Adrenal gland (tissue), 12 donors: Measurements from ENCODE around the gene HSD11B2. TPM values are rescaled to one million over a fixed set of nuclear protein-coding genes. Genes with fewer than 3 reads are reported as not detected.
A peak's percentile ranks its signal among the peaks of the same experiment; 100 is the strongest.

ENCODE experiments used
- DNase-seq, 7 donors: peaks; one replicate each; pipeline ENCODE4 v3.0.0-alpha.2; 2019 to 2020
- H3K27ac ChIP-seq, 5 donors: fragments of 200-600 bp; sonication (generic) in 4 of 5; 1 replicate in 3 of 5; 2 replicates in 2 of 5; pipeline versions ENCODE4 v1.5.1 to v1.8.0; 2016 to 2020; ENCODE audit warnings: mild to moderate bottlenecking in 1 of 5
- H3K27me3 ChIP-seq: fragments of 200-600 bp; 2 replicates; pipeline ENCODE4 v1.8.0; 2021
- H3K36me3 ChIP-seq, 2 donors: fragments of 200-600 bp; replicated peaks in 1 of 2; 1 replicate in 1 of 2; 2 replicates in 1 of 2; pipeline versions ENCODE4 v1.5.1 to v1.8.0; 2018 to 2022
- H3K4me1 ChIP-seq, 2 donors: fragments of 200-600 bp; replicated peaks in 1 of 2; 1 replicate in 1 of 2; 2 replicates in 1 of 2; pipeline versions ENCODE4 v1.5.1 to v1.8.0; 2018 to 2021
- H3K4me3 ChIP-seq, 4 donors: fragments of 200-600 bp; sonication (generic) in 3 of 4; one replicate each; pipeline ENCODE4 v1.5.1; 2016 to 2018
- H3K9me3 ChIP-seq, 3 donors: fragments of 200-600 bp; sonication (generic) in 1 of 3; replicated peaks in 1 of 3; 1 replicate in 2 of 3; 2 replicates in 1 of 3; pipeline versions ENCODE4 v1.5.1 to v1.8.0; 2016 to 2021
- CTCF ChIP-seq, 6 experiments: fragments of 450-650 bp in 4 of 6; fragments of 200-600 bp in 2 of 6; sonication (generic) in 1 of 6; IDR thresholded peaks; 1 replicate in 5 of 6; 2 replicates in 1 of 6; pipeline versions ENCODE4 v1.5.1 to v1.8.0; 2016 to 2021; ENCODE audit warnings: antibody characterized with exemption in 6 of 6, mild to moderate bottlenecking in 2 of 6, moderate library complexity in 1 of 6
- POLR2A ChIP-seq, 2 donors: fragments of 450-650 bp; IDR thresholded peaks; one replicate each; pipeline ENCODE4 v1.6.1; 2017; ENCODE audit warnings: antibody characterized with exemption in 2 of 2, mild to moderate bottlenecking in 2 of 2, moderate library complexity in 1 of 2
- WGBS, 4 donors: extraction: QIAGEN DNeasy Blood & Tissue Kit in 2 of 4; methylation state at CpG; one replicate each; pipeline versions ENCODE4 v1.1.5 to v1.1.7; 2013 to 2017; 5-methylcytosine and 5-hydroxymethylcytosine counted together
- intact Hi-C, 2 donors: fragments of 100-400 bp; cut with DNase I; formaldehyde crosslinking; loops; one replicate each; pipeline versions ENCODE4 v1.14.1 to v1.15.0; 2022 to 2023
- polyA plus RNA-seq, 3 donors: library from polyadenylated mRNA; stranded (reverse); fragments of 200-250 nt in 2 of 3; fragments of 350-450 nt in 1 of 3; fragmentation: Illumina TruSeq in 1 of 3; extraction: RNeasy Lipid Tissue Mini Kit (QIAGEN cat#74804) in 1 of 3; gene quantifications; one replicate each; pipeline ENCODE4 v1.2.3, GENCODE V29; 2013 to 2014
- total RNA-seq, 9 donors: library from RNA; depleted of rRNA in 4 of 9; stranded (reverse); fragments of >200 nt in 4 of 9; fragments of 120-200 nt in 1 of 9; fragmentation: NEBNext Ultra II Directional in 1 of 9; extraction: Animal tissue kit (Norgen Biotek cat#: 25700) in 1 of 9; gene quantifications; one replicate each; pipeline versions ENCODE4 v1.1.0 to v1.2.4, GENCODE V29; 2013 to 2023
- donor health status: healthy with polysubstance abuse.
- donor health status: Bipolar disorder and iron deficiency.
- donor health status: DM: yes; HTN: yes; CAD: no.
- donor health status: DM: no; HTN: no; CAD: no.
- donor health status: DM: no; HTN: no; CAD: no.
- donor health status: DM: yes; HTN: yes; CAD: no.

HSD11B2 gene
- total and polyA plus RNA-seq, 12 donors, result 0.69 to 12.3 (median 4.0) TPM

GRCh38 chr16:67449336-67449735, 18.4 kb downstream of the HSD11B2 start:
- TF ChIP-seq CTCF (IDR thresholded peaks at IDR 0.05) (no peak), POLR2A (IDR thresholded peaks at IDR 0.05) (no peak)
- H3K9me3 ChIP-seq, result no peaks in the 10 kb centered on the region
- no peak overlapping the region for H3K4me3 ChIP-seq
- WGBS, 4 donors, result 6 to 35% (median 18%) methylated on average over 2 of the region's 2 CpGs
- DNase-seq, result peak; percentile 53 to 87 (median 61)
- H3K27me3 ChIP-seq, result no peaks in the 10 kb centered on the region
- H3K36me3 ChIP-seq, result peaks cover 0 to 24% of the 10 kb centered on the region in 2 donors
- peaks cover 60 to 76% of the 10 kb centered on the region in 2 donors for H3K4me1 ChIP-seq
- H3K27ac ChIP-seq, result peak overlapping the region in 4 of 5 donors; percentile 1 to 71 (median 54)
- intact Hi-C loops, result no loop called here

- Histone ChIP-seq H3K36me3 (peaks cover 0 to 22% of the 10 kb centered on the region in 2 donors), H3K27me3 (no peaks in the 10 kb centered on the region), H3K9me3 (no peaks in the 10 kb centered on the region), H3K4me3 (no peak overlapping the region), H3K27ac (peak overlapping the region in 4 of 5 donors; percentile 1 to 71 (median 54)), H3K4me1 (peaks cover 56 to 72% of the 10 kb centered on the region in 2 donors)
- no peak for TF ChIP-seq CTCF (IDR thresholded peaks at IDR 0.05)
- no peak for TF ChIP-seq POLR2A (IDR thresholded peaks at IDR 0.05)
- DNase-seq, result peak in 6 of 7 donors; percentile 66 to 86 (median 70)
- WGBS, 4 donors, result 25 to 63% (median 54%) methylated on average over 2 to 3 of the region's 3 CpGs
- intact Hi-C loops, result no loop called here
Observed at GRCh38 chr16:67449739-67450138, 18.8 kb downstream of the HSD11B2 start.

- H3K27me3 ChIP-seq, result no peaks in the 10 kb centered on the region
- H3K36me3 ChIP-seq, result peaks cover 0 to 22% of the 10 kb centered on the region in 2 donors
- H3K4me1 ChIP-seq, result peaks cover 42 to 60% of the 10 kb centered on the region in 2 donors
- intact Hi-C loops, result no loop called here
- WGBS, 4 donors, result 83 to 85% (median 84%) methylated on average over 10 to 12 of the region's 12 CpGs
- no peak overlapping the region for H3K4me3 ChIP-seq
- H3K9me3 ChIP-seq, result no peaks in the 10 kb centered on the region
- DNase-seq, result no peak
- H3K27ac ChIP-seq, result peak overlapping the region in 1 of 5 donors; percentile 15
- no peak for TF ChIP-seq CTCF (IDR thresholded peaks at IDR 0.05)
- TF ChIP-seq POLR2A (IDR thresholded peaks at IDR 0.05), result no peak
Observed at GRCh38 chr16:67451061-67451703, 20.3 kb downstream of the HSD11B2 start.

GRCh38 chr16:67451704-67452435, 20.9 kb downstream of the HSD11B2 start:
- intact Hi-C loops, result no loop called here
- TF ChIP-seq CTCF (IDR thresholded peaks at IDR 0.05) (no peak), POLR2A (IDR thresholded peaks at IDR 0.05) (no peak)
- 55 to 74% (median 65%) methylated on average over 1 to 2 of the region's 2 CpGs for WGBS, 4 donors
- Histone ChIP-seq H3K36me3 (peaks cover 0 to 22% of the 10 kb centered on the region in 2 donors), H3K27ac (peak overlapping the region in 1 of 5 donors; percentile 15), H3K4me1 (peaks cover 42 to 60% of the 10 kb centered on the region in 2 donors), H3K9me3 (no peaks in the 10 kb centered on the region), H3K4me3 (no peak overlapping the region), H3K27me3 (no peaks in the 10 kb centered on the region)
- no peak for DNase-seq
